ENCODE measurements around the gene ISOC2.
A peak's percentile ranks its signal among the peaks of the same experiment; 100 is the strongest.
"Not testable (repeated sequence)": the region's sequence is repeated elsewhere in the genome, so short reads cannot be mapped to it uniquely, and the experiment has no call there.

Gene ISOC2

GRCh38 chr19:55461259-55461973 lies at the start of gene ISOC2:
ISOC2 (minus strand) TSS chr19:55461642; CDS start chr19:55456486, 5,156 bp downstream.
- peak; percentile 100 for DNase-seq

- DNase-seq: no peak
These were observed 46.7 kb upstream of the ISOC2 start for GRCh38 chr19:55508120-55508519.

- no peak for DNase-seq
These were observed 43.5 kb upstream of the ISOC2 start for GRCh38 chr19:55504981-55505380.

- no peak for DNase-seq
These were observed 42.8 kb upstream of the ISOC2 start for GRCh38 chr19:55504252-55504603.

GRCh38 chr19:55503502-55504251 lies 42.2 kb upstream of the ISOC2 start:
- DNase-seq: peak; percentile 95

- DNase-seq: no peak
These were observed 41.7 kb upstream of the ISOC2 start for GRCh38 chr19:55503157-55503501.

GRCh38 chr19:55502197-55502952 lies 40.9 kb upstream of the ISOC2 start:
- no peak for DNase-seq

- DNase-seq: no peak
These were observed 39.0 kb upstream of the ISOC2 start for GRCh38 chr19:55500368-55500952.

- DNase-seq: no peak
These were observed 36.9 kb upstream of the ISOC2 start for GRCh38 chr19:55498246-55498840.

- DNase-seq: no peak
These were observed 36.3 kb upstream of the ISOC2 start for GRCh38 chr19:55497763-55498162.

- not testable (repeated sequence) for DNase-seq
These were observed 35.4 kb upstream of the ISOC2 start for GRCh38 chr19:55496820-55497219.

- DNase-seq: no peak
These were observed 34.4 kb upstream of the ISOC2 start for GRCh38 chr19:55495646-55496349.

GRCh38 chr19:55494172-55494761 lies 32.8 kb upstream of the ISOC2 start:
- DNase-seq: no peak

GRCh38 chr19:55493645-55494171 lies 32.3 kb upstream of the ISOC2 start:
- DNase-seq: no peak

GRCh38 chr19:55493052-55493644 lies 31.7 kb upstream of the ISOC2 start:
- DNase-seq: no peak

- DNase-seq: no peak
These were observed 31.0 kb upstream of the ISOC2 start for GRCh38 chr19:55492362-55492944.

- no peak for DNase-seq
These were observed 30.3 kb upstream of the ISOC2 start for GRCh38 chr19:55491546-55492360.

- no peak for DNase-seq
These were observed 29.3 kb upstream of the ISOC2 start for GRCh38 chr19:55490478-55491432.

All from activated gamma-delta T cell treated with Interleukin-2 at 50 U/mL for 16 hours (primary cell).